Measurements from ENCODE around the gene GSK3A.

The GSK3A gene

GRCh38 chr19:42219812-42220750 is 22.3 kb downstream of the GSK3A start, which contains the start of gene ZNF526:
Gene ZNF526, plus strand, starts transcription at chr19:42220312. Its CDS starts 4,092 bp downstream, at chr19:42224404.
- peak; percentile 99 for DNase-seq

- peak; percentile 99 for DNase-seq
Measured at GRCh38 chr19:42217520-42218437, 24.6 kb downstream of the GSK3A start, which contains the start of gene DEDD2. Gene DEDD2, minus strand, starts transcription at chr19:42217677. Its CDS starts 670 bp downstream, at chr19:42217007.

DNA sequence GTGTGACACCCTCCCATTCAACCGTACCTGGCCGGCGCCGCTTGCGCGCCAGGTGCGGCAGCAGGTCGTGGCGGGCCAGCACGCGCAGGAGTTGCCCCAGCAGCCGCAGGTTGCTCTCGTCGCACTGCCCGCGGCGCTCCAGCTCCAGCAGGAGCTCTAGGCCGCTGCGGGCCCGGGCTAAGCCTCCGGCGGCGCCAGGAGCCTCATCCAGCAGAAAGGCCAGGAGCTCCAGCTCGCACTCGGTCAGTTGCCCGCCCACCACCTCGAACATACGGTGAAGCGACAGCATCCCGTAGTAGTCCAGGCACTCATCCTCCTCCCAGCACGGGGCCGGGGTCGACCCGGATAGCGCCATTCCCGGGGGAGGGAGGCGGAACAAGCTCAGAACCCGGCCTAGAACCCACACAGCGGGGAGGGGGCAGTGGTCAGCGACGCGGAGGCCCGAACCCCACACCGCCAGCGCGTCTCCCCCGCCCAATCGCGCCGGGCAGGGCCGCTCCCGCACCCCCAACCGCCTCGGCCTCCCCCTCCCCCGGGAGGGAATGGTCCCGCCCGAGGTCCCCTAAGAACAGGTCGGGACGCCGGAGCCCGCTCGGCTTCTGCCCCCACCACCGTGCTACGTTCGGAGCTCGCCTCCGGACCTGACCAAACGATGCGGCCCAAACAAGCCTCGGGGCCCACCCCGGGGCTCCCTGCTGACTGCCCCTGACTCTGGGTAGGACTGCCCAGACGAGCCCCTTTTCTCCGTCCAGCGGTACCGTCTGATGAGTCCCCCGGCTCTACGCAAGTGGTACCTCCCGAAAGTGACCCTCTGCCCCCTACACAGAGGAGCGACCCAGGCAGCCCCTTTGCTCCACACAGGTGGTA is 25.5 kb downstream of the GSK3A start:
- no peak for DNase-seq

DNA sequence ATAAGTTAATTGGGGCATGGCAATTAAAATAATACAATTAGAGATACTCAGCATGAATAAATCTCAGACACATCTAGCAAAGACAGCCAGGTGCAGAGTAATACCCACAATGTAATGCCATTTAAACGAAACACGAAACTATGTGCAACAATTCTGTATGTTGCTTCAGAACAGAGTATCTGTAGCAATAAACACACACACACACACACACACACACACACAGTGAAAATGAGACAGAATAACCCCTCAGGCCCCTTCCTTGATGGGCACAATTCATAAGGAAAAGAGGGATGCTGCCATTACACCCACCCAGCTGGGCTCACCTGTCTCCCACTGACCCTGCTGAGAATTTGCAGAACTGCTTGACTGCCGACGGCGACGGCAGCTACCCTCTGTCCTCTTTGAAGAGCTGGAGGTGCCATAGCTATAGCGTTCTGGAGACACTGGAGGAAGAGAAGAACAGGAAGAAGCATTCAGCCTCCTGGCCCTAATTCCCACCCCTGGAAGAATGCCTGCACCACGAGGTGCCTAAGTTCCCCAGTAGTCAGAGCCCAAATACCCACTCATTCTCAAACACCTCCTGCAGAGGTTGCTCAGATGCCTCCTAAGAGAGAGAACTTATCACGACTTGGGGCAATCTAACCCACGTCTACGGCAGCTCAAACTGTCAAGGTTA is 27.5 kb downstream of the GSK3A start:
- no peak for DNase-seq

DNA sequence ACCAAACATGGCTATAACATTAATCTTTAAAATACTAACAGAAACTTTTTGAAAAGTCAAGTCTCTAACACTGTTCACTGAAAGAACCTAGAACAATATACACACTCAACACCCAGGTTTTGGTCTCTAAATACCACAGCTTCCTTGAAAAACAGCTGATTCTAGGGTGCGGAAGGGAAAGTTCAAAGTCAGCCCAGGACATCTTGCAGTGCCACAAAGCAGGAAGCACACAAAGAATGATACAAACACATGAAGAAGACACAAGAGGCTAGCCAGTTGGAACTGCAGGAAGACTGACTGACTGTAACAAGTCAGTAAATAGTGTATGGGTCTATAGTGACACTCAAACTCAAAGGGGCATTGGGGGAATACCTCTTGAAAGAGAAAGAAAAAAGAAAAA is 29.5 kb downstream of the GSK3A start:
- DNase-seq, result no peak

GRCh38 chr19:42208612-42209011 is 33.8 kb downstream of the GSK3A start:
- DNase-seq, result no peak

GRCh38 chr19:42207767-42208271 is 34.6 kb downstream of the GSK3A start:
- peak; percentile 85 for DNase-seq

- no peak for DNase-seq
Measured at GRCh38 chr19:42206871-42207755, 35.3 kb downstream of the GSK3A start.

GRCh38 chr19:42204664-42205063 is 37.7 kb downstream of the GSK3A start:
- DNase-seq, result no peak

GRCh38 chr19:42203700-42204099 is 38.7 kb downstream of the GSK3A start:
- no peak for DNase-seq

DNA sequence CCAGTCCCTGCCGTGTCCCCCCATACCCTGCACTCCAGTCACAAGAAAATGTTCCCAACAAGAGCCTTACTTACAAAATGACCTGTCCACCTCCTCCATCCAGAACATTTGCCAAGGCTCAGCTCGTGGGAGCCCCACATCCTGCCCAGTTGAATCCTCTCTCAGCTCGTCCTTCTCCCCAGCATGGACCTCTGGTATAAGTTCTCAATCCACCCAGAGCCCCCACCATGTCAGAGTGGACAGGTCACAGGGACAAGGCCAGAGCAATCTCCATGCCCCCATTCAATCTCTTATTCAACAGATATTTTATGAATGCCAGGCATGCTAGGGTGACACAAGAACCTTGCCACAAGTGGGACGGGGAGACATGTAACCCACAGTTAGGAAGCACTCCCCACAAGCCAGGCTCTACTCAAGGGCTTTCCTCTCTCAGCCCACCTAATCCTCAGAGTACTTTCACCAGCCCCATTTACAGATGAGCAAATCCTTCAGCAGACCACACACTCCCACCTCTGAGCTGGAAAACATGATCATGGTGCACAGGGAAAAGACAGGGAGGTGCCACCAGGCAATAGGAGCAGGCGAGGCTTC is 40.0 kb downstream of the GSK3A start:
- peak; percentile 69 for DNase-seq

DNA sequence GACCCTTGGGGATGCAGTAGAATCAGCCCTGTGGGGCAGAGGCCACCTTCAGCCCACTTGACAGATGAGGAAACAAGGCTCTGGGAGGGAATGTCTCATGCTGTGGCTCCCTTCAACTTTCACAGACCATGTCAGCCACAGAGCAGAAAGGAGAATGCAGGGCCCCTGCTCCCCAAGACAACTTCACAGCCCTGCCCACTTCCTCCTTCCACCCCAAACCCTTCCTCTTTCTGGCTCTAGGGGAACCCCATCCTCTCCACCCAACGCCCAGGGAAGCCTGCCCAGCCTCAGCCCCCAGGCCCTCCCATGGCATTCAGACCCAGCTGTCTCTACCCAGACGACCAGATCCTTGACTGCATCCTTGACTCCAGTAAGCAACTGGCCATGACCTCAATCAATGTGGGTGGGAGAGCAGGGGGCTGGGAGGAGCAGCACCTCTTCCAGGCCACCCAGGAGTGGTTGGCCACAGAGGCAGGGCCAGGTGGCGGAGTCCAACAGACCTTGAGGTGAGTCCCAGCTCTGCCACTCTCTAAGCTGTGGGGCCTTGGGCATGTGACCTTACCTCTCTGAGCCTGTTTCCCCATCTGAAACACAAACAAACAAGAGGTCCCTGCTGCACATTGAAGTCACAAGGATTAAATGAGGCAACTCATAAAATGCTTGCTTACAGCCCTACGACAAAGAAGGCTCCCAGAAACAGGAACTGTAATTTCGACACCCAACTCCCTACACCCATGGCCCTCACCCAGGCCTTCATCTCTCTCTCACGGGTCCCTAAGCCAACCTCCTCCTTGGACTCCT is 40.7 kb downstream of the GSK3A start:
- DNase-seq, result peak; percentile 98

DNA sequence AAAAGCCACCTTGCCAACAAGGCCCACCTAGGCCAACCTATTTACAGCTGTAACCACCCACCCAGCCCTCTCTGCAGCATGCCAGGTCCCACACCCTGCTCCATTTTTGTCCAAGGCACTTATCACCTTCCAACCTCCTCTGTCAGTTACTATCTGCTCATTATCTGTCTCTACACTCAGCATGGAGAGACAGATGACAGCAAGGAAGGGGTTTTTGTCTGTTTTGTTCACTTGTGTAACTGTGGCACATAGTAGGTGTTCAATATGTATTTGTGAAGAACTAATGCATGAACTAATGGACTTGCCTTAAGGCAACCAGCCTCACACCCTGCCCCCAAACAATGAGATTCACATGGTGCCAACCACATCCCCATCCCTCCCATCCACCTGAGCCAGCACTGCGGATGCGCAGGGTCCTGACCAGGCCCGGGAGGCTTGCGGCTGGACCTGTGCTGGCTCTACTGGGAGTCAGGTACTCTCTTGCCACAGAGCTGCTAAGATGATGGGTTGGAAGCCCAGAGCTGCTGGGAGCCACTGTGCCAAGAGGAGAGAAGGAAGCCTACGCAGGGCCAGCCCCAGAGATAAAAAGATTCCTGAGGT is 42.2 kb downstream of the GSK3A start:
- DNase-seq, result no peak

- peak; percentile 87 for DNase-seq
Measured at GRCh38 chr19:42199440-42200115, 42.8 kb downstream of the GSK3A start.

- peak; percentile 78 for DNase-seq
Measured at GRCh38 chr19:42198676-42199439, 43.5 kb downstream of the GSK3A start.

- peak; percentile 87 for DNase-seq
Measured at GRCh38 chr19:42197375-42197817, 45.0 kb downstream of the GSK3A start.
